ENCODE data around the gene DLGAP1.

DNA sequence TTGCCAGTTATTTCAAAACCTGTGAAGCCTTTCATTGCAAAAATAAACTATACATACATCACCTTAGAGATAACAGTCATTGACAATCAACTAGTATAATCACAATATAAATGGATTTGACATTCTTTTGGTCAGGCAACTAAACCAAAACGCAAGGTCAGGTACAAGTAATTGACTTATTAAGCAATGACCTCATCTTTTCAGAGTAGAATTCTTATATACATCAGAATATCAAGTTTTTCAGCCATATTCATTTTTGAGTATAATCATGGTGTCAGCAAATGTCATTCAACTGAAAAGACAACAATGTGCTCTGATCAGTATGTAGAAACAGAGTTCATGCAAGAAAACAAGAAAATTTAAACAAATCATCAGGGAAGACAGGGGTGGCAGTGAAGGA lies 796.6 kb downstream of the DLGAP1 start:
- TF ChIP-seq EP300 (conservative IDR thresholded peaks at IDR 0.05; ENCODE audit: poor library complexity, severe bottlenecking) (no peak), EZH2 (IDR thresholded peaks at IDR 0.05; ENCODE audit: borderline replicate concordance, insufficient read depth, low read length, poor library complexity, severe bottlenecking) (no peak), POLR2AphosphoS5 (IDR thresholded peaks at IDR 0.05) (no peak)

Measured in neural cell (in vitro differentiated cells).